ENCODE data around the gene TTC39C.

DNA sequence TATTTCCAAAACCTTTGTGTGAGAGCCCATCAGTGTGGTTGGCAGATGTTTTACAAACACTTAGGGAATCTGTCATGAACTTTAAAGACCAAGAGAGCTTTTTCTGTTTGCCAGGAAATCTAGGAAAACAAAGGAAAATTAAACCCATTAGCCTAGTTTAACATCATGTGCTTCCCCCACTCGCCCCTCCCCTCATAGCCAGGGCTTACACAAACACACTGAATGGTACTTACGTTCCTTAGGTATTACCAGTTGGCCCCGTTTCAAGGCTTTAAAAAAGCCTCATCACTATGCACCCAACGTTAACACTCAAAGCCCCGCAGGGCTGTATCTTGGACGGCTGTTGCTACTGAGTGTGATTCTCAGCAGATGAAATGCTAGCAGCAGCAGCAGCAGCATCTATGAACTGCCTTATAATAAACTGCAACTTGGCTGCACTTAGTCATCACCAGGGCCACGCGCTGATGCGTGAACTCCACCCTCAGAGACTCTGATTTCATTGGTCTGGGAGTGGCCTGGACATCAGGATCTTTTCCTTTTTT, 20.1 kb upstream of the TTC39C start:
- TF ChIP-seq EZH2 (IDR thresholded peaks at IDR 0.05; ENCODE audit: low read depth, low read length, severe bottlenecking): no peak
- TF ChIP-seq TAF1 (IDR thresholded peaks at IDR 0.05; ENCODE audit: low read depth, low read length): no peak
- no peak for TF ChIP-seq KDM5A (IDR thresholded peaks at IDR 0.05; ENCODE audit: low read length)
- TF ChIP-seq, protein P1, sequence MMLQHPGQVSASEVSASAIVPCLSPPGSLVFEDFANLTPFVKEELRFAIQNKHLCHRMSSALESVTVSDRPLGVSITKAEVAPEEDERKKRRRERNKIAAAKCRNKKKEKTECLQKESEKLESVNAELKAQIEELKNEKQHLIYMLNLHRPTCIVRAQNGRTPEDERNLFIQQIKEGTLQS (IDR thresholded peaks at IDR 0.05; ENCODE audit: insufficient read depth, low read depth, low read length): no peak
- TF ChIP-seq EP300 (IDR thresholded peaks at IDR 0.05; ENCODE audit: borderline replicate concordance in 1 of 2, low read depth in 2 of 2, low read length in 2 of 2): no peak
- TF ChIP-seq, protein P2, sequence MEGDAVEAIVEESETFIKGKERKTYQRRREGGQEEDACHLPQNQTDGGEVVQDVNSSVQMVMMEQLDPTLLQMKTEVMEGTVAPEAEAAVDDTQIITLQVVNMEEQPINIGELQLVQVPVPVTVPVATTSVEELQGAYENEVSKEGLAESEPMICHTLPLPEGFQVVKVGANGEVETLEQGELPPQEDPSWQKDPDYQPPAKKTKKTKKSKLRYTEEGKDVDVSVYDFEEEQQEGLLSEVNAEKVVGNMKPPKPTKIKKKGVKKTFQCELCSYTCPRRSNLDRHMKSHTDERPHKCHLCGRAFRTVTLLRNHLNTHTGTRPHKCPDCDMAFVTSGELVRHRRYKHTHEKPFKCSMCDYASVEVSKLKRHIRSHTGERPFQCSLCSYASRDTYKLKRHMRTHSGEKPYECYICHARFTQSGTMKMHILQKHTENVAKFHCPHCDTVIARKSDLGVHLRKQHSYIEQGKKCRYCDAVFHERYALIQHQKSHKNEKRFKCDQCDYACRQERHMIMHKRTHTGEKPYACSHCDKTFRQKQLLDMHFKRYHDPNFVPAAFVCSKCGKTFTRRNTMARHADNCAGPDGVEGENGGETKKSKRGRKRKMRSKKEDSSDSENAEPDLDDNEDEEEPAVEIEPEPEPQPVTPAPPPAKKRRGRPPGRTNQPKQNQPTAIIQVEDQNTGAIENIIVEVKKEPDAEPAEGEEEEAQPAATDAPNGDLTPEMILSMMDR (IDR thresholded peaks at IDR 0.05; ENCODE audit: control extremely low read depth in 1 of 3, insufficient read depth in 1 of 3, low read depth in 1 of 3, low read length in 3 of 3): no peak
- TF ChIP-seq JUND (IDR thresholded peaks at IDR 0.05; ENCODE audit: low read length): no peak
- no peak for TF ChIP-seq RAD21 (IDR thresholded peaks at IDR 0.05 in 1 of 2, conservative IDR thresholded peaks at IDR 0.05 in 1 of 2; ENCODE audit: low read depth in 2 of 2, low read length in 2 of 2)
- TF ChIP-seq, protein P3, sequence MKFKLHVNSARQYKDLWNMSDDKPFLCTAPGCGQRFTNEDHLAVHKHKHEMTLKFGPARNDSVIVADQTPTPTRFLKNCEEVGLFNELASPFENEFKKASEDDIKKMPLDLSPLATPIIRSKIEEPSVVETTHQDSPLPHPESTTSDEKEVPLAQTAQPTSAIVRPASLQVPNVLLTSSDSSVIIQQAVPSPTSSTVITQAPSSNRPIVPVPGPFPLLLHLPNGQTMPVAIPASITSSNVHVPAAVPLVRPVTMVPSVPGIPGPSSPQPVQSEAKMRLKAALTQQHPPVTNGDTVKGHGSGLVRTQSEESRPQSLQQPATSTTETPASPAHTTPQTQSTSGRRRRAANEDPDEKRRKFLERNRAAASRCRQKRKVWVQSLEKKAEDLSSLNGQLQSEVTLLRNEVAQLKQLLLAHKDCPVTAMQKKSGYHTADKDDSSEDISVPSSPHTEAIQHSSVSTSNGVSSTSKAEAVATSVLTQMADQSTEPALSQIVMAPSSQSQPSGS (IDR thresholded peaks at IDR 0.05; ENCODE audit: low read length): no peak
- TF ChIP-seq CEBPB (IDR thresholded peaks at IDR 0.05; ENCODE audit: low read depth, low read length): no peak
- no peak for TF ChIP-seq SRF (IDR thresholded peaks at IDR 0.05; ENCODE audit: low read depth, low read length)
- no peak for TF ChIP-seq POLR2AphosphoS5 (IDR thresholded peaks at IDR 0.05; ENCODE audit: low read depth, low read length)

Data from H1 (cell line).